Central memory CD8-positive, alpha-beta T cell (primary cell): ENCODE results near the gene SP100.
A peak's percentile ranks its signal among the peaks of the same experiment; 100 is the strongest.

ENCODE experiments used
- ATAC-seq: fragments of 150-1000 bp; cut with Tn5 transposase; replicated peaks from 2 replicates; pipeline ENCODE4 v1.10.0; 2022; ENCODE audit warnings: mild to moderate bottlenecking, moderate FRiP score, moderate number of reproducible peaks; ENCODE audit not compliant: poor library complexity, severe bottlenecking; ENCODE audit errors: extremely low read depth
- DNase-seq, 2 donors: peaks; one replicate each; pipeline ENCODE4 v3.0.0; 2021; ENCODE audit warnings: low spot score in 2 of 2
- H3K27ac Mint-ChIP-seq: one replicate; pipeline ENCODE4 v1.8.0; 2022; ENCODE audit warnings: low read depth, mild to moderate bottlenecking, moderate library complexity, mixed read lengths
- H3K27me3 Mint-ChIP-seq: one replicate; pipeline ENCODE4 v1.8.0; 2022; ENCODE audit warnings: mixed read lengths
- H3K36me3 Mint-ChIP-seq: one replicate; pipeline ENCODE4 v1.8.0; 2022; ENCODE audit warnings: mild to moderate bottlenecking, moderate library complexity, mixed read lengths; ENCODE audit not compliant: insufficient read depth
- H3K4me1 Mint-ChIP-seq: one replicate; pipeline ENCODE4 v1.8.0; 2022; ENCODE audit warnings: mixed read lengths
- H3K4me3 Mint-ChIP-seq: one replicate; pipeline ENCODE4 v1.8.0; 2022; ENCODE audit warnings: mild to moderate bottlenecking, moderate library complexity, mixed read lengths
- H3K9me3 Mint-ChIP-seq: one replicate; pipeline ENCODE4 v1.8.0; 2022; ENCODE audit warnings: mixed read lengths

The SP100 gene

DNA sequence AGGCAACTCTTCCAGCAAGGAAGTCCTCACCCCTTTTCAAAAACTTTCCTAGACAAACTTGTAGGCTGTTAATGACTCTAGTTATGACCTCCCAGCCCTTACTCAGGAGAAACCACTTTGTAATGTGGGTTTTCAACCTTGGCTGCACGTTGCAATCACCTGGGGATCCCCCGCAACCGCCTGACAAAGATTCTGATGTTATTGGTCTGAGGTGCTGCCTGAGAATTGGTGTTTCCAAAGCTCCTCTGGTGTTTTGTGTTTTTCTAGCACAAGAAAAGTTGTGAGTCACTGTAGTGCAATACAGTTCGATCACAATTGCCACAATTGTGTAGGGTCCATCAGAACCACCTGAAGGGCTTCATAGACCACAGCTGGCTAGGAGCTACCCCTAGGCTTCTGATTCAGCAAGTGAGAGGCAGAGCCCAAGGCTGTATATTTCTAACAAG is 121.6 kb downstream of the SP100 start:
- Mint-ChIP-seq H3K4me3 (no peak overlapping the region), H3K36me3 (peaks cover 9% of the 10 kb centered on the region), H3K9me3 (no peaks in the 10 kb centered on the region), H3K4me1 (peaks cover 10% of the 10 kb centered on the region), H3K27me3 (no peaks in the 10 kb centered on the region), H3K27ac (no peak overlapping the region)
- DNase-seq (no peak), ATAC-seq (no peak)

DNA sequence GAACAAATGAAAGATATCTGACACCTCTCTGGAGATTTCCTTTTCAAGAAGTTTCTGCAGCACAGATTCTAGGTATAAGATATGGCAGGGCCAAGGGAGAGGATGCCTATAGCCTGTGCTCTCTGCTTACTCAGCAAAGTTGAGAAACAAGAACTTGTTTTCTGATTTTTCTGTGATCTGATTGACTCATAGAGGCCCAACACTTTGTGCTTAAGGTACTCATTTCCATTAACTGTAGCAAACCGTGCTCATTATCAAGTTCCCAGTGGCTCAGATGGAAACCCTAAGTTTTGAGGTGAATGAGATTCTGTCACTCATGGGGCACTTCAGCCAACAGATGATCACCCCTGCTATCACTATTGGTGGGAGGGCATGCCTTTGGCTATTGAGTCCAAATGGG is 124.3 kb downstream of the SP100 start:
- no peak for ATAC-seq
- H3K27me3 Mint-ChIP-seq = no peaks in the 10 kb centered on the region
- no peak for DNase-seq
- peaks cover 10% of the 10 kb centered on the region for H3K4me1 Mint-ChIP-seq
- no peaks in the 10 kb centered on the region for H3K9me3 Mint-ChIP-seq
- no peak overlapping the region for H3K27ac Mint-ChIP-seq
- peaks cover 22% of the 10 kb centered on the region for H3K36me3 Mint-ChIP-seq
- no peak overlapping the region for H3K4me3 Mint-ChIP-seq

DNA sequence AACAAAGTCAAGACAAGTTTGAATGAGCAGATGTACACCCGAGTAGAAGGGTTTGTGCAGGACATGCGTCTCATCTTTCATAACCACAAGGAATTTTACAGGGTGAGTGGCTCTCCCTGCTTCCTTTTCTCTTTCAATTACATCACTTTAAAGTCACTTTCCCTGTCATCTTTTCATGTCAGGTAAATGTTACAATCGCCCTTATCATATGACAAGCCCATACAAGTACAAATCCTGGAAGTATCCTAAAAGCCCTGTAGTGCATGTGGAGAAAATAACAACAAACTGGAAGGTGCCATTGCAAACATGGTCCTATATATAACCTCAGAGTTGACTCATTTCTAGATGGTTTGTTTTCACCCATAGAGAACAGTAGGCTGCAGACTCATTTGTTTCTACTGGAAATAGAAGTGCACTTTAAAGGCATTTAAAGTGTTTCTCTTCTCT is 126.0 kb downstream of the SP100 start:
- Mint-ChIP-seq H3K4me3 (no peak overlapping the region), H3K27ac (no peak overlapping the region), H3K4me1 (peaks cover 5% of the 10 kb centered on the region), H3K9me3 (no peaks in the 10 kb centered on the region), H3K36me3 (peaks cover 22% of the 10 kb centered on the region), H3K27me3 (no peaks in the 10 kb centered on the region)
- ATAC-seq (no peak), DNase-seq (no peak)

GRCh38 chr2:230542751-230543150 is 126.8 kb downstream of the SP100 start:
- DNase-seq (no peak), ATAC-seq (no peak)
- Mint-ChIP-seq H3K4me1 (peaks cover 5% of the 10 kb centered on the region), H3K9me3 (no peaks in the 10 kb centered on the region), H3K36me3 (peaks cover 20% of the 10 kb centered on the region), H3K27ac (no peak overlapping the region), H3K4me3 (no peak overlapping the region), H3K27me3 (no peaks in the 10 kb centered on the region)

DNA sequence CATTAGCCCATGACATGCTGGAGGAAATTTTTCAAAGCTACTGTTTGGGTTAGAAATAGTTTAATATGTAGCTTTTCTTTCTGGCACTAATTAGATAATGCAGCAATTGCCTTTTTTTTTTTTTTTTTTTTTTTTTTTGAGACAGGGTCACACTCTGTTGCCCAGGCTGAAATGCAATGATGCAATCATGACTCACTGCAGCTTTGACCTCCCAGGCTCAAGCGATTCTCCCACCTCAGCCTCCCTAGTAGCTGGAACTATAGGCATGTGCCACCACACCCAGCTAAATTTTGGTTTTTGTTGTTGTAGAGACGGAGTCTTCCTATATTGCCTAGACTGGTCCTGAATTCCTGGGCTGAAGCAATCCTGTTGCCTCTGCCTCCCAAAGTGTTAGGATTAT is 136.2 kb downstream of the SP100 start:
- ATAC-seq = no peak
- H3K27ac Mint-ChIP-seq = no peak overlapping the region
- no peak overlapping the region for H3K4me3 Mint-ChIP-seq
- H3K4me1 Mint-ChIP-seq = no peaks in the 10 kb centered on the region
- peaks cover 8% of the 10 kb centered on the region for H3K9me3 Mint-ChIP-seq
- DNase-seq = no peak
- no peaks in the 10 kb centered on the region for H3K36me3 Mint-ChIP-seq
- no peaks in the 10 kb centered on the region for H3K27me3 Mint-ChIP-seq

GRCh38 chr2:230557065-230557464 is 141.1 kb downstream of the SP100 start:
- no peaks in the 10 kb centered on the region for H3K27me3 Mint-ChIP-seq
- ATAC-seq = no peak
- peaks cover 8% of the 10 kb centered on the region for H3K9me3 Mint-ChIP-seq
- H3K27ac Mint-ChIP-seq = no peak overlapping the region
- H3K4me3 Mint-ChIP-seq = no peak overlapping the region
- no peaks in the 10 kb centered on the region for H3K4me1 Mint-ChIP-seq
- no peaks in the 10 kb centered on the region for H3K36me3 Mint-ChIP-seq
- DNase-seq = no peak

DNA sequence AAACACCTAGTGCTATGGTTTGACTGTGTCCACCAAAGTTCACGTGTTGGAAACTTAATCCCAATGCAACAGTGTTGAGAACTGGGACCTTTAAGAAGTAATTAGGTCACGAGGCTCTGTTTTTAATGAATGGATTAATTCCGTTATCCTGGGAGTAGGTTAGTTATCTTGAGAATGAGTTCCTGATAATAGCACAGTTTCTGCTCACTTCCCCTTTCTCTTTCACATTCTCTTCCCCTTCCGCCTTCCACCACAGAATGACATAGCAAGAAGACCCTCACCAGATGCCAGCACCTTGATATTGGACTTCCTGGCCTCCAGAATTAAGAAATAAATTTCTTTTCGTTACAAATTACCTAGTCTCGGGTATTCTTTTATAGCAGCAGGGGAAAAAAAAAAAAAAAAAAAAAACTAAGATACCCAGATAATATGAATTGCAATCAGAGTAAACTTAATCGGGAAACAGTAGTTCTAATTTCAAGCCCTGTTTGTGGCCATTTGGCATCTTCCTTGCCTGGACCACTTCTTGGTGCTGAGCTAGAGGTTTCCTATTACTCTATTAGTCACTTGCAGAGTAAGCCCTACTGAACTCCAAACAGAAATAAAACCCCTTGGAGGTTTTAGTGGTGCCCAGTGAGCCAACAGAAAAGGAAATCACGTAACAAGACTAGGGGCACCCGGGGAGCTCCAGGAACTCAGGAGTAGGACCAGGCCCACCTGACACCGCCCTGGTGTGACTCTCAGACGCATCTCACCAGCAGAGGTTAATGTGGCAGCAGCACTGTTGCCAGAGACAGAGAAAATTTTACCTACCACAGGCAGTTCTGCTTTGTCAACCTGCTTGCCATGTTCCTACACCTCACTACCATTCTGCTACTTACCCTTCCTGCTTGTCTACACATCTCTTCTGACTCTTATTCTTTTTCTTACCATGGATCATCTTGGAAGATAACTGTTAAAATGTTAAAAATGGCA is 149.1 kb downstream of the SP100 start:
- no peak overlapping the region for H3K27ac Mint-ChIP-seq
- H3K9me3 Mint-ChIP-seq = no peaks in the 10 kb centered on the region
- DNase-seq (no peak), ATAC-seq (no peak)
- no peaks in the 10 kb centered on the region for H3K36me3 Mint-ChIP-seq
- no peak overlapping the region for H3K4me3 Mint-ChIP-seq
- no peaks in the 10 kb centered on the region for H3K4me1 Mint-ChIP-seq
- H3K27me3 Mint-ChIP-seq = no peaks in the 10 kb centered on the region

DNA sequence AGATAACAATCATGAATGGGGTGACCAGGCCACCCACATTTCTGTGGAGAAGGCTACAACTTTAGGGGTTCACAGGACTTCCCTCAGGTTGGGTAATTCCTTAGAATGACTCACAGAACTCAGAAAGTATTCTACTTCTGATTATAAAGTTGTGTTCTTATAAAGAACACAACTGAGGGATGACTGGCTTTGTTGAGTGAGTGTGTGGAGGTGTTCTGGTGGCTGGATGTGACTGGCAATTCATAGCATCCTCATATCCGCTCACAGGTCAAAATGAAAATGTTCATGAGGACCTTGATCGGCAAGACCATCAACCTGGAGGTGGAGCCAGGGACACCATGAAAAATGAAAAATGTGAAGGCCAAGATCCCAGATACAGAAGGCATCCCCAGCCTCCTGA is 153.3 kb downstream of the SP100 start:
- Mint-ChIP-seq H3K36me3 (no peaks in the 10 kb centered on the region), H3K27me3 (no peaks in the 10 kb centered on the region), H3K27ac (no peak overlapping the region), H3K4me3 (no peak overlapping the region), H3K4me1 (no peaks in the 10 kb centered on the region), H3K9me3 (peaks cover 11% of the 10 kb centered on the region)
- ATAC-seq (no peak), DNase-seq (no peak)

DNA sequence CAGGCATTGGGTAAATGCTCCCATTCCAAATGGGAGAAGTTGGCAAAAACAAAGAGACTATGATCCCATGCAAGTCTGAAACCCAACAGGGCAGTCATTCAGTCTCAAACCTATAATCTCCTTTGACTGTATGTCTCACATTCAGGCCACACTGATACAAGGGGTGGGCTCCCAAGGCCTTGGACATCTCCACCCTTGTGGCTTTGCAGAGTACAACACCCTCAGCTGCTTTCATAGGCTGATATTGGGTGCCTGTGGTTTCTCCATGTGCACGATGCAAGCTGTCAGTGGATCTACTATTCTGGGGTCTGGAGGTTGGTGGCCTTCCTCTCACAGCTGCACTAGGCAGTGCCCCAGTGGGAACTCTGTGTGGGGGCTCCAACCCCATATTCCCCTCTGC is 155.0 kb downstream of the SP100 start:
- no peaks in the 10 kb centered on the region for H3K27me3 Mint-ChIP-seq
- ATAC-seq = no peak
- H3K36me3 Mint-ChIP-seq = no peaks in the 10 kb centered on the region
- no peak overlapping the region for H3K27ac Mint-ChIP-seq
- DNase-seq = no peak
- no peak overlapping the region for H3K4me3 Mint-ChIP-seq
- peaks cover 9% of the 10 kb centered on the region for H3K4me1 Mint-ChIP-seq
- H3K9me3 Mint-ChIP-seq = peaks cover 18% of the 10 kb centered on the region

DNA sequence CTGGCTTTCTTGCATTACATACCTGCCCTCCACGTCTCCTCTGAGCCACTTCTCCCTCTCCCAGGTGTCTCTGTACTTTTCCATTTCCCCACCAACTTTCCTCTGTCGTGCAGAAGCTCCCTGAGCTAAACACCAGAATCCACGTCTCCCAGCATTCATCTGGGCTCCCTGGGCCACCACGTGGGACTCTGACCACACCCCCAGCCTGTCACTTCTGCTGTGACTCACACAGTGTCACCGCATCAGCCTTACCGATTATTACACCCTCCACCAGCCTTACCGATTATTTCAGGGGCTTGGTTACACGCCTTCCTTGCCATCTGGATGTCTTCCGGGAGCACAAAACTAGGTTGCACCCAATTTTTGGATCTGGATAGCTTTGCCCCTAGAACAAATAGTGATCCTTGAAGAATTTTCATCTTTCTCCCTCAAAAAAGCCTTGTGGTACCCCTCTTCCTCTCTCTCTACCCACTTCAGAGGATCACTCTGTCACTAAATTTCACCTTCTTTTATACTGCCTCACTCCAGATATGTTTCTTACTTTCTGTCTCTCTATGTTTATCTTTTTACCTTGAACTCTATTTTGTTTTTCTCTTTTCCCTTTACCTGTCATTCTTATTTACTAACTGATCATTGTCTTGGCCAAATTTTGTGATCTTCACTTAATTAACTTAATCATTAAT is 159.8 kb downstream of the SP100 start:
- peak overlapping the region; percentile 53 for H3K4me3 Mint-ChIP-seq
- H3K27me3 Mint-ChIP-seq = no peaks in the 10 kb centered on the region
- peak; percentile 100 for ATAC-seq
- H3K27ac Mint-ChIP-seq = peak overlapping the region; percentile 88
- peaks cover 12% of the 10 kb centered on the region for H3K4me1 Mint-ChIP-seq
- DNase-seq = peak in 1 of 2 donors; percentile 63
- no peaks in the 10 kb centered on the region for H3K36me3 Mint-ChIP-seq
- H3K9me3 Mint-ChIP-seq = peaks cover 18% of the 10 kb centered on the region

- Mint-ChIP-seq H3K27me3 (no peaks in the 10 kb centered on the region), H3K4me1 (peaks cover 15% of the 10 kb centered on the region), H3K27ac (no peak overlapping the region), H3K9me3 (peaks cover 18% of the 10 kb centered on the region), H3K36me3 (no peaks in the 10 kb centered on the region), H3K4me3 (no peak overlapping the region)
- DNase-seq (no peak), ATAC-seq (no peak)
These were observed 161.1 kb downstream of the SP100 start for GRCh38 chr2:230577114-230577513.

GRCh38 chr2:230578106-230578505 is 162.1 kb downstream of the SP100 start:
- Mint-ChIP-seq H3K27me3 (no peaks in the 10 kb centered on the region), H3K27ac (no peak overlapping the region), H3K36me3 (no peaks in the 10 kb centered on the region), H3K9me3 (peaks cover 17% of the 10 kb centered on the region), H3K4me1 (peaks cover 23% of the 10 kb centered on the region), H3K4me3 (no peak overlapping the region)
- ATAC-seq (no peak), DNase-seq (no peak)

- Mint-ChIP-seq H3K27me3 (no peaks in the 10 kb centered on the region), H3K4me1 (peaks cover 14% of the 10 kb centered on the region), H3K36me3 (no peaks in the 10 kb centered on the region), H3K9me3 (no peaks in the 10 kb centered on the region), H3K27ac (no peak overlapping the region), H3K4me3 (no peak overlapping the region)
- DNase-seq (no peak), ATAC-seq (no peak)
These were observed 166.9 kb downstream of the SP100 start for GRCh38 chr2:230582851-230583283.
